ENCODE measurements around the gene PPIP5K2. TPM values are rescaled to one million over a fixed set of nuclear protein-coding genes. Genes with fewer than 3 reads are reported as not detected.
A peak's percentile ranks its signal among the peaks of the same experiment; 100 is the strongest.

PPIP5K2 gene
- total and polyA plus RNA-seq, 12 donors: 16.1 to 86.5 (median 45.9) TPM

GRCh38 chr5:103112910-103113309 is 7.2 kb upstream of the PPIP5K2 start:
- intact Hi-C loops (cut with DNase I): no loop called here

GRCh38 chr5:103114440-103114839 is 5.7 kb upstream of the PPIP5K2 start:
- H3K4me3 ChIP-seq: no peak overlapping the region
- TF ChIP-seq CTCF (IDR thresholded peaks at IDR 0.05) (no peak), POLR2A (IDR thresholded peaks at IDR 0.05) (no peak)
- peaks cover 5 to 10% of the 10 kb centered on the region in 2 donors for H3K4me1 ChIP-seq (replicated peaks in 1 of 2)
- 82 to 98% (median 87%) methylated on average over 2 of the region's 2 CpGs for WGBS, 4 donors
- no peaks in the 10 kb centered on the region for H3K36me3 ChIP-seq (replicated peaks in 1 of 2)
- H3K27ac ChIP-seq: no peak overlapping the region
- H3K27me3 ChIP-seq: no peaks in the 10 kb centered on the region
- H3K9me3 ChIP-seq (replicated peaks in 1 of 3): no peaks in the 10 kb centered on the region
- intact Hi-C loops (cut with DNase I): no loop called here
- DNase-seq: no peak

More at GRCh38 chr5:103112910-103113309, 7.2 kb upstream of the PPIP5K2 start:
- Histone ChIP-seq H3K27ac (no peak overlapping the region), H3K27me3 (no peaks in the 10 kb centered on the region), H3K4me3 (no peak overlapping the region), H3K9me3 (replicated peaks in 1 of 3) (no peaks in the 10 kb centered on the region), H3K4me1 (replicated peaks in 1 of 2) (peaks cover 5 to 19% of the 10 kb centered on the region in 2 donors), H3K36me3 (replicated peaks in 1 of 2) (no peaks in the 10 kb centered on the region)
- 71 to 88% (median 78%) methylated on average over 2 of the region's 2 CpGs for WGBS, 4 donors
- DNase-seq: no peak
- no peak for TF ChIP-seq CTCF (IDR thresholded peaks at IDR 0.05)
- TF ChIP-seq POLR2A (IDR thresholded peaks at IDR 0.05): no peak

- H3K27ac ChIP-seq: no peak overlapping the region
- 53 to 79% (median 69%) methylated on average over 4 of the region's 4 CpGs for WGBS, 4 donors
- no peak for DNase-seq
- no peaks in the 10 kb centered on the region for H3K27me3 ChIP-seq
- peaks cover 13 to 26% of the 10 kb centered on the region in 2 donors for H3K4me1 ChIP-seq (replicated peaks in 1 of 2)
- H3K36me3 ChIP-seq (replicated peaks in 1 of 2): no peaks in the 10 kb centered on the region
- intact Hi-C loops (cut with DNase I): no loop called here
- TF ChIP-seq CTCF (IDR thresholded peaks at IDR 0.05): no peak
- TF ChIP-seq POLR2A (IDR thresholded peaks at IDR 0.05): no peak
- H3K9me3 ChIP-seq (replicated peaks in 1 of 3): no peaks in the 10 kb centered on the region
- peak overlapping the region in 1 of 4 donors; percentile 87 for H3K4me3 ChIP-seq
Measured at GRCh38 chr5:103117471-103117991, 2.6 kb upstream of the PPIP5K2 start.

GRCh38 chr5:103119070-103119764 is 884 bp upstream of the PPIP5K2 start:
- no peaks in the 10 kb centered on the region for H3K27me3 ChIP-seq
- intact Hi-C loops (cut with DNase I): no loop called here
- 0 to 1% (median 1%) methylated on average over 15 of the region's 15 CpGs for whole genome bisulfite sequencing, 4 donors
- H3K9me3 ChIP-seq (replicated peaks in 1 of 3): no peaks in the 10 kb centered on the region
- H3K27ac ChIP-seq: peak overlapping the region; percentile 35 to 97 (median 93)
- DNase-seq: no peak
- no peaks in the 10 kb centered on the region for H3K36me3 ChIP-seq (replicated peaks in 1 of 2)
- peaks cover 13 to 29% of the 10 kb centered on the region in 2 donors for H3K4me1 ChIP-seq (replicated peaks in 1 of 2)
- H3K4me3 ChIP-seq: peak overlapping the region; percentile 1 to 87 (median 42)
- TF ChIP-seq CTCF (IDR thresholded peaks at IDR 0.05) (no peak), POLR2A (IDR thresholded peaks at IDR 0.05) (no peak)
